NCI-H510A treated with DMSO at 0.1 percent for 48 hours (cell line): ENCODE data around the gene ITGA5.

Source experiments
- DNase-seq: peaks from one replicate; lab custom pipeline; 2025; lab: John Stamatoyannopoulos, UW

Gene ITGA5

DNA sequence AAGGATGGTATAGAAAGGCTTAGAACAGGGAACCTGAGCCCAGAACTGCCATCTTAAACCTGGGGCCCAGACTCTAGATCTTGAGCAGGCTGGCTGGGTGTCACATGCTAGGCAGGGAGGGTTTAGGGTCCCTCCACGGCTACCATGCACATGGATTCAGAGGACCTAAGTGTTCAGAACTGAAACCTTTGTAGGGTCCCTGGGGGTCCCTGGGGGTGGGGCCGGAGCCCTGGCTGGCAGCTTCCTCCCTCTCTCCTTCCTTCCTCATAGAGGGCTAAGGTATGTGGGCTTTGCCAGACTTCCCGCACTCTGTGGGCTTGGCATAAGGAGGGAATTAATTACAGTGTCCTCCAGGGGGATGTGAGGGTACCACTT is 29.9 kb downstream of the ITGA5 start:
- no peak for DNase-seq

DNA sequence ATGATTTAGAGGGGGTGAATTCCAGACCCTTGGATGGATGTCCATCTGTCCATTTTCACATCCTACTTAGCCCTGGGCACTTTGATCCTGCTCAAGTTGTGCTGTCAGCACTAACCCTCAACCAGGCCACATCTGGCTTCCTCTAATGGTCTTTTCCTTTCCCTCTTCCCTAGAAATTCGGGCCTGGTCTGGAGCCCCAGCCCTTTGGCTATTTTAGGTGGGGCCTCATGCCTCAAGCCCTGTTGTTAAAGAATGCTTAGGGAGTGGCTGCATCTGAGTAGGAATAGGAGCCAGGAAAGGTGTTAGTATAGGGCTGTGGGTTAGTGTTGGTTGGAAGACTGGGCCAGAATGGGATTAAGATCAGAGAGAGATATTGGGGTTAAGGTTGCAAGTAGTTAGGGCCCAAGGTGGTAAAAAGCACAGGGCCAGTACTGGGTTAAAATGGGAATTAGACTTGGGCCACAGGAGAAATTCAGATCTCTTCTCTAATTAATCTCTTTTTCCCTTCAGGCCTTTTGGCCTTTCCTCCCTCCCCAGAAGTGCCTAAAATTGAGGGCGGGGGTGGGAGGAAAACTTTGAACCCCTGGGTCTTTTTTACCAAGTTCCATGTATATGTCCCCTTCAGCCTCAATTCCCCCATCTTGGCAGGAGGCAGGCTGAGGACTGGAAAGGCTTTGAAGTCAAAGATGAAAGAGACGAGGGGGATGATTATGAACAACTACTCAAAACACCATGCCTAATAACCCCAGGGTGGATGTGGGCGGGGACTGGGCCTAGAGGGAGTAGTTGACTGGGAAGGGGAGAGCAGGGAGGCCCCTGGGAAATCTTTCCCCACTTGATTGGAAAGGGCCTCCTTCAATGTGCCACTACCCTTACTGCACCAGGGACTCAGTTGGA is 30.6 kb downstream of the ITGA5 start:
- peak; percentile 15 for DNase-seq

DNA sequence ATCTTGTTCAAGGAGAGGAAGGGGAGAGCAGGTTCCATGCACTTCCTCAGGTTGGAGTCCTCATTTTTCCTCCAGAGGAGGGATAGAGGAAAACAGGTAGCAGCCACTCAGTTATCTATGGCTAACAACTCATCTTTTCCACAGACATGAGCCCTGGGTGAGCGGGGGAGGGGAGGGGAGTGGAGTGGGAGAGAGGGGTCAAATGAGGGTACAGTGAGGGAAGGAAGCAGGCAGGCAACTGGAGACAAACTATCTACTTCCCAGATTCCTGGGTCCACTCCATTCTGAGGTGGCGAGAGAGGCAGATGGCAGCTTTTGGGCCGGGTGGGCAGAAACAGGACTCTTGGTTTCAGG is 32.0 kb downstream of the ITGA5 start:
- no peak for DNase-seq

DNA sequence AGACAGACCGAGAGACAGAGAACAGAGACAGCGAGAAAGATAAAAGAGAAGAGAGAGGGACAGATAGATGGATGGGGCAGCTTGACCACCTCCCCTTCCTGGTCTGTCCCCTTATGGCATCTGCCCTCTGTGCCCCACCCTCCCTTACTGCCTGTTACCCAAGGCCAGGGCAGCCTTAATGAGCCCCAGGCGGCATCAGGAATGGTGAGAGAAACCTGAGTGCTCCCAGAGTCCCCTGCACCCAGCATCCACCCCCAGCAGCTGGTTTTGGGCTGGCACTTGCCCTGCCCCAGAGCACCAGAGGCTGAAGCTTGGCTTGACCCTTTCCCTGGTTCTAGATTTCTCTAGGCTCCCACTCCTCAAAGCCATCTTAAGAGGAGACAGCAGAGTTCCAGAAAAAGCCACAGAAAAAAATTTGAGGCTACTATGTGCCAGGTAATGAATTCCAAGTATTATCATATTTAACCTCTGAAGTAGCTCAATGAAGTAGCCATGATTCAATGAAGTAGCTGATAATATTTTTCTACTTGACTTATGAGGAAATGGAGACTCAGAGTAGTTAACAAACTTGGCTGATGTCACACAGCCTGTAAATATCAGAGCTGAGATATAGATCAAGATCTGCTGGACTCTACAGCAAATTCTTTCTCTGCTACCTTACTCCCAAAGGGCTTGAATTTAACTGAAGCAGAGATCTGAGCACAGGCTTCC is 32.5 kb downstream of the ITGA5 start:
- no peak for DNase-seq

DNA sequence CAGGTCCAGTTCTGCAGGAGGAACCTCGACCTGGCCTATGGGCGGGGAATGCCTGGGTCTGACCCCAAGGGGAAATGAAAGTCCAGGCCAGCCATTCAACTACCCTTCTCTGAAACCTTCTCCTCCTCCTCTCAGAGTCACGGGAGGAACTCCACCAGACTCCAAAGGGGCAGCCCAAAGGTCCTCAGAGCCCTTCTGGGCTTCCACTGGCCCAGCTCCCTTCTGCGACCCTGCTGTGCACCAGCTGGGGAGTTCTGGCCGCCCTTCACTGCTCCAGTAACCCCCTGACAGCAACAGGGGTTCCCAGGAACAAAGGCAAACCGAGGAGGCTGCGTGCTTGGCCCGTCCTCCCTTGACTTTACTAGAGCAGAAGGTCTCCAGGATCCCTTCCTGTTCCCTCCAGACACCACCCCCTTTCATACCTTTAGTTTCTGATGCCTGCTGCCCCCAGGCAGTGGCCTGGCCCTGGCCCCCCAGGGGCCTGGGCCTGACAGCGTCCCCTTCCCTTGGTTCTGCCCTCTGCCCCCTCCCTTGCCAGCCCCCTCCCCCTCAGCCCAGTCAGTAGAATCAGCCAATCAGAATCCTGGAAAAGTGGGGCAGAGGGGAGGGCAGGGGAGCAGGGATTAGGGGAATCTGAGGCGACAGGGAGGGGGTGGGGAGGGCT is 33.7 kb downstream of the ITGA5 start:
- no peak for DNase-seq

DNA sequence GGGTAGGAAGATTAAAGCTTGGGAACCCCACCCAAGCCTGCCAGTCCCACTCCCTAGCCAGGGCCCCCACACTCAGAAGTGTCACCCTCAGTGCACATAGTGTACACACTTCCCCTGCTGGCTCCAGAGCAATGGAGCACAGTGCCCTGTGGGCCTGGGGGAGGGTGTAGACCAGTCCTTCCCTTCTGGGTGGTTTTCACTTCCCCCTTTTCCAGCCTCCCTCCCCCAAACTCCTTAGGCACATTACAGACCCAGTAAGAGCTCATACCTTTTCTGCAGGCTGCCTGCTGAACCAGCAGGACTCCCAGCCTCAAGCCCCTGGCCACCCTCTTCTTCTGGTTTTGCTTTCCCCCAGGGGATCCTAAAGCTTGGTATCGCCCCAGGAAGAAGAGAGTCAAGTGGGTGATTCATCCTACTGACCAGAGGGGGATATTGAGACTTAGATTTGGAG is 34.5 kb downstream of the ITGA5 start, which contains the start of gene ZNF385A:
TSS of gene ZNF385A (minus strand) at position 143 of the 451 bp plus-strand sequence. CDS start 219 bp downstream, outside the sequence.
- DNase-seq, result no peak

DNA sequence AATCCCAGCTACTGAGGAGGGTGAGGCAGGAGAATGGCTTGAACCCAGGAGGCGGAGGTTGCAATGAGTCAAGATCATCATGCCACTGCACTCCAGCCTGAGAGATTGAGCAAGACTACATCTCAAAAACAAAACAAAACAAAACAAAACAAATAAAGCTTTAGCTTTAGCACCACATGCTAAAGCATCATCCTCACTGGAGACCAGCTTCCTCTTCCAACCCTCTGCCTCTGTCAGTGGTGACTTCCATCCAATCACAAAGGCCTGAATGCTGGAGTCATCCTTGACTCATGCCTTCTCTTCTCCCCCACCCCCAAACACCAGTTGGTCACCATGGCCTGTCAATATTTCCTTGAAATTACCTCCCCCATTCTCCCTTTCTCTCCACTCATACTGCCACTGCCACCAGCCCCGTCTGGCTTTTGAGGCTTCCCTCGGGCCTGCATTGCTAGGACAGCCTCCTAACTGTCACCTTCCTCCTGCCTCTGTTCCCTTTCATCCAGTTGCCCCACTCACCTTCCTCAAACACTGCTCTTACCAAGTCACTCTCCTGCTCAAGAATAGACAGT is 35.9 kb downstream of the ITGA5 start:
- DNase-seq, result no peak

DNA sequence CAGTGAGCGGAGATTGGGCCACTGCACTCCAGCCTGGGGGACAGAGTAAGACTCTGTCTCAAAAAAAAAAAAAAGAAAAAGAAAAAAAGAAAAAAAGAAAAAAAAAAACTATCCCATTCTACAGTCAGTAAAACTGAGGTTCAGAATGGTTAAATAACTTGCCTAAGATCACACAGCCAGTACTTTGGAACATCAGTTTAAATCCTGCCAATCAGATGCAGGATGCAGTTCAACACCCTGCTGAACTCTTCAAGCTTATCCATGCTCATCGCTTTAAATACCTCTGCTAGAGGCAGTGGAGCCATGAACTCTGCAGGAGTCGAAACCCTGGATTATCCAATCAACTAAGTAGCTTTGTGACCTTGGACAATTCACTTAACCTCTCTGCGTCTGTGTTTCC is 37.9 kb downstream of the ITGA5 start:
- no peak for DNase-seq

DNA sequence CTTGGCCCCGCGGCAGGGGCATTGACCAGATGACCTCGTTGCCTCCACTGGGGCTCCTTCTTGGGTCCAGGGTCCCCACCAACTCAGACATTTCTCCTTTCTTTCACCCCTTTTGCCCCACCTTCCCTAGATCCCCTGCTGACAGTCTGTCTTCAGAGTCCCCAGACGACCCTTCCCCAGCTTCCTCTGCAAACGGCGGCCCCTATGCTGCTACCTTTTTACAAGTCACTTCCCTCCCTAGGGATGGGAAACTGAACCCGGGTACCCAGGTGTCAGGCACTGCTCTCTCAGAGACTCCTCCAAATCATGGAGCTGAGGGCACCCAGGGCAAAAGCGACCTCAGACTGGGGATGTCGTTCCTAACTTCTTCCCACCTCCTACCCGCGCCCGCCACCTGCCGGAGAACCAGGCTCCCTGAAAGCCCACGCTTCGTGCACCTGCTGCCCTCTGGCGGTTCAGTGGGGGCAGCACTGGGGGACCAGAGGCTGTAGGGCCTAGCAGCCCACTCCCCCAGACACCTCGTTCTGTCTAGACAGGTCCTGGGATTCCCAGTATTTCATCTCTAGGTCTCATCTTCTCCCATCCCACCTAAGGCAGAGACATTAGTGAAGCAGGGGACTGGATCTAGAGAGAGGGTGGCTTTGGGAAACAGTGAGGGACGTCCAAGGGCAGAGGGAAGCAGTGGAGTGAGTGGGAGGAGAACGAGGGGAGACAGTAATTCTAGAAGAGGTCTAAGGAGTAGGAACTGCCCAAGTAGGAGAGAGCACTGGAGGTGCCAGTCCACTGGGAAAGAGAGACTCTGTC is 39.5 kb downstream of the ITGA5 start:
- DNase-seq, result peak; percentile 74

DNA sequence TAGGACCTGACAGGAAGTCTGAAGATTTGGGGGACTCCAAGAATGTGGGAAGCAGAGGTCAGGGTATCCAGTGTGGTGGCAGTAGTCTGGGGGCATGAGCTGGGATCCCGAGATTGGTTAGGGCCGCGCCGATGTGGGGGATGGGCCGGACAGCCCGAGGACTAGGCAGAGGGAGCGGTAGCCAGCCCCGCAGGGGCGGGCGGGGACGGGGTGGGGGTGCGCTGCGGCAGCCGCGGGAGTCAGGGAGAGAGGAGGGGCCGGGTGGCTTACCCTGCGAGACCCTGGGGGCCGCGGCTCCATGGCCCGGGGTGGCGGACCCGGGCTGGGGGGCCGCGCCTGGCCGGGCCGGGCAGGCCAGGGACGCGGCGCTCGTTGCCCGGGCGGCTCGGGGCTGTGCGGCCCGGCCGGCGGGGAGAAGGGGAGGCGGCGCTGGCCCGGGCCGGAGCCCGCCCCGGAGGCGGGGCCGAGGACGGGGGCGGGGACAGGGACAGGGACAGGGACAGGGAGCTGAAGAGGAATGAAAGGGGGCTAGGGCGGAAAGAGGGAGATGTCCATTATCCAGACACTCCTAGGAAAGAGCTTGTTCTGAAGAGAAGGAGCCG is 40.2 kb downstream of the ITGA5 start:
- DNase-seq, result peak; percentile 49

DNA sequence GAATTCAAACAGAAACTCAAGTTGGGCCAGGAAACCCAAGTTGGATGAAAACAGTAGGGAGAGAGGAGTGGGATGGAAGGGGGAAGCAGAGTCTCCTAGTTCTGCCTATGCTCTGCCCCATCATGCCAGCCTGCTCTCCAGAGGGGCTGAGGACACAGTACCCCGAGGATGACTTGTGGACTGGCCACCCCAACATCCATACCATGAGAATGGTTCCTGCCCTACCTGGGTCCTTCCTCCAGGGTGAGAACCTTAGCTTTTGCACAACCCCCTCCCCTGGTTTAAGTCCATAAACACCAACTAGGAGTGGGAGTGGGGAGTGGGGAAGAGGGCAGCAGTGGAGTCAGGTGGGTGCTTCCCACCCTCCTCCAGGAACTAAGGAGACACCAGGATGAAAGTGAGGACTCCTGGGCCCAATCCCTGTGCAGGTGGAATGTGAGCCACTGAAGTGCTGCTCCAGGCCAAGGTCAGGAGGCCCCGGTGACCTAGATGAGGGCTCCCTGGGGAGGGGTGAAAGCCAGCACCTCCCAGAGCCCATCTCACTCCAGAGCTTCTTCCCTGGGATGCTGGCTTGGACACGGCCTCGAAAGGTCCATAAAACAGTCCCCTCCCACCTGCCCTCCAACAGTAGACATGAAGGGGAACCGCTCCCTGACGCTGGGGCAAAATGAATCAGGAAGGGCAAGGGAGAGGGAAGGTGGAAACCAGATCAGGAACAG is 41.1 kb downstream of the ITGA5 start:
- no peak for DNase-seq

DNA sequence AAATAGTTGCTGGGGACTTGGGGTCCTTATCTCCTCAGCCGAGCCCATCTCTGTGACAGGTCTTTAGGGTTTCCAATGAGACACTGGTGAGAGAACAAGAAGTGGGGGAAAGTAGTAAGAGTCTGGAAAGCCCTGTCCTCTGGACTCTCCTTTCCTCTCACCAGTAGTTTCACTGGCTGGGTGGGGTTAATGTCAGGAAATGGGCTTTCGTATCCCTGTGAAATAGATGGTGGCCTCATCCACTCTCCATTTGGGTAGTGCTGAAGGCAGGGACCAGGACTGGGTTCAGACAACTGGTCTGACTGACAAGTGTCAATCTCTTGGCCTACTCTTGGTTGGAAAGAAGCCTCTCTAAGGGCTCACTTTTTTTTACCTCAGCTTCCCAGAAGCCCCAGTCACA is 42.1 kb downstream of the ITGA5 start:
- no peak for DNase-seq

DNA sequence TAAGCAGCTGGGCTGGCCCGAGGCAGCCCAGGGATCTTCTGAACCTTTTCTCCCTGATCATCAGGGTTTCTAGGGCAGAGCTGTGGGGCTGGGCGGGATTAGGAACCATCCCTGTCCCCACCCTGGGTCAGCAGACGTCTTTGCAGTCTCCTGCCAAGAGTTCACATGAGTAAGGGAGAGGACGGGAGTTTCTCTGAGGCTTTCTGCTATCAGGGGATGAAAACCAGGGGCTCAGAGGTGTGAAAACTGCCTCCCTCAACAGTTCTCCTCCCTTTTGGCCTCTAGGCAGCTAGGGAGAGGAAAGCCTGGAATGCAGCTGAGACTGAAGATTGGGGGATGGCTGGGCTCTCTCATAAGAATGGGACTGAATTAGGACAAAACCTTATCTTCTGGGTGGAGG is 42.5 kb downstream of the ITGA5 start:
- no peak for DNase-seq

DNA sequence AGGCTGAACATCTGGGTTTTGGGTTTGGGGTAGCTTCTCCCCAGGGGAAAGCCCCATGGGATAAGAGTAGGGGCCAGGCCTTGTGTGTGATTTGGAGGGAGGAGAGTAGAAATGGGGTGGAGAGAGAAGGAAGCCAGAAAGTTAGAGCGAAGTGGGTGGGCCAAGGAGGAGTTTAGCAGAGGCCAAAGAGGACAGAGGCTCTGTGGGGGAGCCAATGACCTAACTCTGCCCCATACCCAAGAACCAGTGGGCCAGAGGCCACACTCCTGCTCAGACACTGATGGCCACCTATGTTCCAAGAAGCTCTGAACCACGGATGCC is 43.8 kb downstream of the ITGA5 start:
- DNase-seq, result no peak

DNA sequence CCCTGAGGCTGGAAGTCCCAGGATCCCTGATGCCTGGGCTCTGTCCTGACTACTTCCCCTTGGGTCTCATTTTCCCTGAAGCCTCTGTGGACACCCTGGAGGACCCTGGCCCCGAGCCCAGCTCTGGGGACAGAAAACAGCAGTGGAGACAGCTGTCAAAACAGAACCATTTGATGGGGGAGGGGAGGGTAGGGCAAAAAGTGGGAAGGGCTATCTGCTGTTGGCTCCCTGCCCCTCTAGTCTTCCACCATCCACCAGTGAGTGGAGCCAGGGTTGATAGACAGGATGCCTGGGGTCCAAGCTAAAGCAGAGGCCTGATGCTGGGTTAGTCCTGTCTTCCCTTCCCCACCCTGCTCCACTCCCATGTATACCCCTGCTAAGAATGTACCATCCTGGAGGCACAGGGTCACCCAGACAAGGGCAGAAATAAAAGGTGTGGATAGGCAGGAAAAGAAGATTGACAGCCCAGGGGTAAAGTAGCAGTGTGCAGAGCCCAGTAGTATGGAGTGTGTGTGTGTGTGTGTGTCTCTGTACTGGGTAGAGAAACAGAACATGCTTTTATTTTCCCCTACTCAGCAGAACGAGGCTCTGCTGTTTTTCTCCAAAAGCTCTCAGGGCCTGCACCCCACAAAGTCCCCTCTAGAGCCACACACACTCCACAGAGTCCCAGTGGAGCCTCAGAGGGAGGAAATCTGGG is 44.4 kb downstream of the ITGA5 start:
- no peak for DNase-seq

DNA sequence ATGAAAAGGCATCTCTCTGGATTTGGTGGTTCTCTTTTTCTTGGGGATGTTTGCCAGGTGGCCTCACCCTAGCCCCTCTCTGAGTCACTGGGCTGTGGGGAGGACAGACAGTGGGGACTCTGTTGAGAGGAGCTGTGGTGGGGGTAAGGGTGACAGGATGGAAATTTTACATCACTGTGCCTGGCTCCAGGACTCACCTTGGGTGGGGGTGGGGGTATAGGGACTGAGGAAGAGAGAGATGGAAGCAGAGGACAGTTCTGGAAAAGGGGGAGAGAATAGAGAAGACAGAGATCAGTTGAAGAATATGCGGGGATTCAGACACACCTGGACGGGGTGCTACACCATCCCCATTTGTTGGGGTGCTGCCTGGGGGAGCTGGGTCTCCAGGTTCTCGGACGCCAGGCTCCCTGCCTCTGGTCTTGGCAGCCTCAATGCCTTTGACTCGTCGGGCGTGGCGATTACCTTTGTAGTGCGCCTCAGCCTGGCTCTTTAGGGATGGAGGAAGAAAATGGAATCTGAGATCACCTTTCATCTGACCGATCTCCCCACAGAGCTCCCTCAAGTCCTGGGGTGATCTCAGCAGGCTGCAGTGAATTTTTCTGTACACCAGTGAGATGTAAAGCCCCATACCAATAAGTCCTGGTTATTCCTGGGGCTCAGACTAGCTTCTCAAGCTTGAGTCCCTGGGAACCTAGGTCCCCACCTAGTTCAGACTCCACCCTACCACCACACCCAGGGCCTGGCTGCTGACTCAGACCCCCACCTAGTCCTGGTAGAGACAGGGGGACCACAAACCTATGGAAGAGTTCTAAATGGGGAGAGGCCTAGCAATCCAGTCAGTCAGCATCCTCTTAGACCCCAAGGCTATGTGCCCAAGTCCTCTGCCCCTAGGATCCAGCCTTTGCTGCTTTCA is 45.2 kb downstream of the ITGA5 start:
- DNase-seq, result no peak

DNA sequence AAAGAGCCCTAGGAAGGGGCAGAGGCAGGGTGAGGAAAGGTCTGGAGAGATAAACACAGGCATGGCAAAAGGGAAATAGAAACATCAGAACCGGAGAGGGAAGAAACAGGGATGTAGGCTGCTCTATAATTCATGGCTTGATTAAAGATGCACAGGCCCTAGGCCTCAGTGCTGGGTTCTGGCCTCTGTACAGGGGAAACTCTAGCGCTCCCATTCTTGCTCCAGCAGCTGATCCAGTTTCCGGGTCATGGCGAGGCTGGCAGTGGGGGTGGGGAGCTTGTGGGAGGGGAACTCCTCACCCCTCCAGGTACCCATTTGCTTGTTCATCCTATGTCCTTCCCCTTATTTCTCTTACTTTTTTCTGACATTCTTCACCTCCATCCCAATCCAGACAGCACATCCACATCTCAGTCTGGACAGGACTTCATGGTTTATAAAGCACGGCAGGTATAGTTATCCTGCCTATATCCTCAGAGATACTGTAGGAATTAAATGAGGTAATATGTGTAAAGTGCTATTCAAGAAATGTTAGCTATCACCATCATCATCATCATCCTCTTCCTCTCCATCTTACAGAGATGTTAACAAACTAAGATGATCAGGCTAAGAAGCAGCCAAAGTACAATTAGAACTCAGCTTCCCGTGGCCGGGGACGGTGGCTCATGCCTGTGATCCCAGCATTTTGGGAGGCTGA is 46.8 kb downstream of the ITGA5 start:
- DNase-seq, result peak; percentile 30
